ENCODE data around the gene MKRN2OS. TPM values are rescaled to one million over a fixed set of nuclear protein-coding genes. Genes with fewer than 3 reads are reported as not detected.

Gene MKRN2OS
- total and polyA plus RNA-seq, 2 donors (not counting 3 experiments of a cell fraction or from before 2014, with no cell fraction given): not detected

- Histone ChIP-seq H3K27me3 (ENCODE audit: control insufficient read depth in 2 of 2, insufficient read depth in 2 of 2, low read length in 2 of 2) (no peaks in the 10 kb centered on the region), H3K4me2 (ENCODE audit: insufficient read depth, low read length) (no peak overlapping the region), H3K9me1 (replicated peaks; ENCODE audit: control insufficient read depth, extremely low read depth, insufficient read depth, low read length) (no peaks in the 10 kb centered on the region), H2AFZ (ENCODE audit: low read depth, low read length) (no peak overlapping the region), H3K27ac (ENCODE audit: insufficient read depth, low read depth, low read length) (no peak overlapping the region), H3K9ac (replicated peaks; ENCODE audit: extremely low read depth, insufficient read depth, low read length) (no peak overlapping the region), H4K20me1 (replicated peaks; ENCODE audit: control insufficient read depth, extremely low read depth, insufficient read depth, low read length) (no peaks in the 10 kb centered on the region), H3K9me3 (replicated peaks; ENCODE audit: control insufficient read depth, insufficient read depth, low read length) (no peaks in the 10 kb centered on the region), H3K79me2 (ENCODE audit: control insufficient read depth, insufficient read depth, low read length) (no peaks in the 10 kb centered on the region), H3K4me1 (ENCODE audit: control insufficient read depth, extremely low read depth, insufficient read depth, low read length) (no peaks in the 10 kb centered on the region), H3K4me3 (replicated peaks in 1 of 3; ENCODE audit: insufficient read depth in 1 of 3, low read depth in 1 of 3, low read length in 3 of 3) (no peak overlapping the region), H3K36me3 (ENCODE audit: control insufficient read depth in 2 of 2, extremely low read depth in 1 of 2, insufficient read depth in 2 of 2, low read length in 2 of 2) (no peaks in the 10 kb centered on the region)
- BruUV-seq (replicated peaks): no TSS peak
- dilution Hi-C loops (cut with MboI; ENCODE audit: extremely low pct_ligation_motif_present, low sequenced_read_pairs) (no loop called here), intact Hi-C loops (cut with micrococcal nuclease) (no loop called here)
- DNase-seq (ENCODE audit: low read depth, low spot score) (no peak), FAIRE-seq (no peak)
- no peak for TF ChIP-seq POLR2A (IDR thresholded peaks at IDR 0.05; ENCODE audit: low read depth, low read length)
- no peak for TF ChIP-seq FOS (IDR thresholded peaks at IDR 0.05; ENCODE audit: borderline replicate concordance, insufficient read depth, low read length)
- no peak for TF ChIP-seq CTCF (IDR thresholded peaks at IDR 0.05; ENCODE audit: extremely low read depth in 1 of 2, insufficient read depth in 1 of 2, low read depth in 1 of 2, low read length in 2 of 2)
- TF ChIP-seq EZH2 (IDR thresholded peaks at IDR 0.05; ENCODE audit: borderline replicate concordance, low read depth, low read length, severe bottlenecking): no peak
- no peak for TF ChIP-seq GATA2 (IDR thresholded peaks at IDR 0.05; ENCODE audit: insufficient read depth, insufficient read length, low read depth, low read length)
- no peak for TF ChIP-seq JUN (IDR thresholded peaks at IDR 0.05; ENCODE audit: borderline replicate concordance, insufficient read depth, insufficient read length, low read depth)
- TF ChIP-seq MYC (IDR thresholded peaks at IDR 0.05; ENCODE audit: low read depth, low read length): no peak
- TF ChIP-seq POLR2AphosphoS5 (IDR thresholded peaks at IDR 0.05; ENCODE audit: insufficient read depth, low read depth, low read length): no peak
- TF ChIP-seq MAX (IDR thresholded peaks at IDR 0.05; ENCODE audit: insufficient read depth, insufficient read length): no peak
- CTCF ChIA-PET: no interaction called here
- POLR2A ChIA-PET: no interaction called here
Measured at GRCh38 chr3:12549971-12550760, 4.9 kb upstream of the MKRN2OS start.

Measured in endothelial cell of umbilical vein (primary cell).